Parathyroid adenoma (tissue), 2 donors: ENCODE measurements around the gene COL20A1.

Experiments used
- H2AFZ ChIP-seq: fragments of 300-600 bp; sonication (generic); one replicate; pipeline ENCODE4 v1.7.0; 2017; ENCODE audit warnings: antibody characterized with exemption, mild to moderate bottlenecking
- H3K27ac ChIP-seq: fragments of 300-600 bp; sonication (generic); one replicate; pipeline ENCODE4 v1.7.0; 2017
- H3K27me3 ChIP-seq: fragments of 300-600 bp; sonication (generic); one replicate; pipeline ENCODE4 v1.7.0; 2017; ENCODE audit warnings: low read length; ENCODE audit not compliant: control insufficient read depth, insufficient read depth
- H3K36me3 ChIP-seq: fragments of 300-600 bp; sonication (generic); one replicate; pipeline ENCODE4 v1.7.0; 2017; ENCODE audit warnings: low read length; ENCODE audit not compliant: control insufficient read depth, insufficient read depth
- H3K4me1 ChIP-seq: fragments of 300-600 bp; sonication (generic); one replicate; pipeline ENCODE4 v1.7.0; 2017; ENCODE audit warnings: control low read depth
- H3K4me2 ChIP-seq: fragments of 300-600 bp; sonication (generic); one replicate; pipeline ENCODE4 v1.7.0; 2017; ENCODE audit warnings: low read length
- H3K4me3 ChIP-seq: fragments of 300-600 bp; sonication (generic); one replicate; pipeline ENCODE4 v1.7.0; 2017; ENCODE audit warnings: low read depth, low read length
- H3K79me2 ChIP-seq: fragments of 300-600 bp; sonication (generic); one replicate; pipeline ENCODE4 v1.7.0; 2017; ENCODE audit warnings: control low read depth
- H3K9ac ChIP-seq: fragments of 300-600 bp; sonication (generic); one replicate; pipeline ENCODE4 v1.7.0; 2017; ENCODE audit warnings: mild to moderate bottlenecking
- H3K9me3 ChIP-seq: fragments of 300-600 bp; sonication (generic); one replicate; pipeline ENCODE4 v1.7.0; 2017; ENCODE audit warnings: low read length; ENCODE audit not compliant: control insufficient read depth
- TF ChIP-seq, protein P1 (sequence below): fragments of 300-600 bp; sonication (generic); IDR thresholded peaks from one replicate; pipeline ENCODE4 v1.7.0; 2017; ENCODE audit warnings: antibody characterized with exemption, mild to moderate bottlenecking
- donor health status: primary hyperparathyroidism.

Gene COL20A1

DNA sequence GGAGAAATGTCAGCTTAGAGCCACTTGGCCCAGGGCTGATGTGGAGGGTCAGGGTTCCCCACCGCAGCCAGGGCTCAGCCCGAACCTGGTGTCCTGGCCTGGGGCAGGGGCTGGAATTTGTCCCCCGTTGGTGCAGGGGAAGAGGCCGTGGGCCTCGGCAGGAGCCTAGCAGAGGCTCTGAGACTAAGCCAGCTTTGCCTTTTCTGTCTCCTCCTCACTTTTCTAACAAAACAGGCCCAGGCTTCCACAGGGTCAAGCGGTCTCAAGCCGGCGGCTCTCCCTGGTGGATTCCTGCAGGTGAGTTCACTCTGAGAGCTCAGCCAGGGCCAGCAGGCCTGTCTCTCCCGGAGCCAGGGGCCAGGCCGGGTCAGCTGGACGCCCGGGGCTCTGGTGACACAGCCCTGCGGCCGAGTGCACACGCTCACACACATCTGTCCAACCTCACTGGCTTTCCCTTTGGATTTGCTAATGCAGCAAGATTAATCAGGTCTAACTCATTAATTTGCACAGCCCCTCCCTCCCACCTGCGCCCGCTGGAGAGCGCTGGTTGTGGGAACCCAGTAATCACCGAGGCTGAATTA is 71.1 kb downstream of the COL20A1 start:
- H3K4me1 ChIP-seq, result peaks cover 6% of the 10 kb centered on the region
- TF ChIP-seq, protein P1, sequence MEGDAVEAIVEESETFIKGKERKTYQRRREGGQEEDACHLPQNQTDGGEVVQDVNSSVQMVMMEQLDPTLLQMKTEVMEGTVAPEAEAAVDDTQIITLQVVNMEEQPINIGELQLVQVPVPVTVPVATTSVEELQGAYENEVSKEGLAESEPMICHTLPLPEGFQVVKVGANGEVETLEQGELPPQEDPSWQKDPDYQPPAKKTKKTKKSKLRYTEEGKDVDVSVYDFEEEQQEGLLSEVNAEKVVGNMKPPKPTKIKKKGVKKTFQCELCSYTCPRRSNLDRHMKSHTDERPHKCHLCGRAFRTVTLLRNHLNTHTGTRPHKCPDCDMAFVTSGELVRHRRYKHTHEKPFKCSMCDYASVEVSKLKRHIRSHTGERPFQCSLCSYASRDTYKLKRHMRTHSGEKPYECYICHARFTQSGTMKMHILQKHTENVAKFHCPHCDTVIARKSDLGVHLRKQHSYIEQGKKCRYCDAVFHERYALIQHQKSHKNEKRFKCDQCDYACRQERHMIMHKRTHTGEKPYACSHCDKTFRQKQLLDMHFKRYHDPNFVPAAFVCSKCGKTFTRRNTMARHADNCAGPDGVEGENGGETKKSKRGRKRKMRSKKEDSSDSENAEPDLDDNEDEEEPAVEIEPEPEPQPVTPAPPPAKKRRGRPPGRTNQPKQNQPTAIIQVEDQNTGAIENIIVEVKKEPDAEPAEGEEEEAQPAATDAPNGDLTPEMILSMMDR, result no peak
- H3K4me3 ChIP-seq, result no peak overlapping the region
- no peak overlapping the region for H2AFZ ChIP-seq
- no peak overlapping the region for H3K4me2 ChIP-seq
- H3K27me3 ChIP-seq, result no peaks in the 10 kb centered on the region
- H3K9ac ChIP-seq, result no peak overlapping the region
- H3K36me3 ChIP-seq, result no peaks in the 10 kb centered on the region
- no peaks in the 10 kb centered on the region for H3K9me3 ChIP-seq
- no peak overlapping the region for H3K27ac ChIP-seq
- no peaks in the 10 kb centered on the region for H3K79me2 ChIP-seq

DNA sequence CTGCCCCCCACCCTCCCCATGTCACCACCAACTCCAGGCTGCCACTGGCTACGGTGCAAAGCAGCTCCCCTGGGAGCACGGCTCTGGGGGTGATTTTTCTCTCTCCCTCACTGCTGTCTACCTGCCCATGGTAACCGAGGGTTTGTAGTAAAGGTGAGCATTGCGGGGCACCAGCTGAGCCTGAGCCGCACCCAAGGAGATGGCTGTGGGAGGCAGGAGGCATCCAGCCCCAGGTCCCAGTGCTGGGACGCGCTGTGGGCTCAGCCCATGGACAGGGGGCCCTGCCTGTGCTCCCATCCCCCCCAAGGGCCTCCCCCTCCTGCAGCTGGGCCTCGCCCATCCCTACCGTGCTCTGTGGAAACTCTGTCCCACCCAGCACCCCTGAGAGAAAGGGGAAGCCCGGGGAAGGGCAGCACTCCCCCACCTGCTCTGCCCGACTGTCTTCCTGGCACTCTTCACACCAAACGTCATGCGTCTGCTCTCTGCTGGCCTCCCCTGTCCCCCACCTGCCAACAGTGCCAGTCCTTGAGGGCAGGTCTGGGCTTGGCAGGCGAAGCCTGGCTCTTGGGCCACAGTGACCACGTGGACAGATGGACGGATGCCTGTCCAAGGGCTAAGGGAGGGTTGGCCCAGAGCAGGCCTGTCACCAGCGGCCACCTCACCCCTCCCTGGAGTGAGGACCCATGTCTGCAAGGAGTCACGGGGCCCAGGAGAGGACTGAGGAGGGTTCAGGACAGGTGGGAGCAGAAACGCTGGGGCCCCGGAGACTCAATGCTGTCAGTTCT is 72.0 kb downstream of the COL20A1 start:
- Histone ChIP-seq H3K4me1 (no peaks in the 10 kb centered on the region), H3K9me3 (no peaks in the 10 kb centered on the region), H3K9ac (no peak overlapping the region), H3K79me2 (no peaks in the 10 kb centered on the region), H2AFZ (no peak overlapping the region), H3K4me3 (no peak overlapping the region), H3K4me2 (no peak overlapping the region), H3K27ac (no peak overlapping the region), H3K27me3 (no peaks in the 10 kb centered on the region), H3K36me3 (no peaks in the 10 kb centered on the region)
- TF ChIP-seq, protein P1, result no peak

DNA sequence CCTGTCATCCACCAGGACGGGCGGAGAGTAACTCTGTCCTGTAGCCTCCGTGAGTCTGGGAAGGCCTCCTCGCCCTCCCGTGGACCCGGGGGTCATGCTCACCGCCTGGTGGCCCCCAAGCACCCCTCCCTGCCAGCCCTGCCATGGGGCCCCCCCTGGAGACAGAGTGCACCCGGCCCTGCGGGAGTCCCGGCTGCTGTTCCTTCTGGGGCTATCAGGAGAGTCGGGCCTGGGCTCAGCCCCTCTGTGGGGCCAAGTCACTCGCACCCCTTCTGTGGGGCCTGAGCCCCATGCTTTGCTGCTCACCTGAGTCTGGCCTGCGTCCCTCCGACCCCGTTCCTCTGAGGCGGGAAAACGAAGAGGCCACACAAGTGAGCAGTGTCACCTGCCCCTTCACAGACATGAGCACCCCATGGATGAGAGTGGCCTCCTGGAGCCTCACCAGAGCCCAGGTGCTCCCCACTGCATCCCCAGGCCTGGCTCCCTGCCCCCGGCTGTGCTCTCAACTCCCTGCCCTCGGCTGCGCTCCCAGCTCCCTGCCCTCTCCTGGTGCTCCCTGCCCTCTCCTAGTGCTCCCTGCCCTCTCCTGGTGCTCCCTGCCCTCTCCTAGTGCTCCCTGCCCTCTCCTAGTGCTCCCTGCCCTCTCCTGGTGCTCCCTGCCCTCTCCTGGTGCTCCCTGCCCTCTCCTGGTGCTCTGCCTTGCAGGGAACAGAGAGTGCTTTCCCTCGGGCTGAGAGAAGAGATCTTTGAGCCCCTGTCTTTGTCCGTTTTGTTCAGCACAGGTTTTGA is 72.8 kb downstream of the COL20A1 start:
- TF ChIP-seq, protein P1, result no peak
- no peak overlapping the region for H3K9ac ChIP-seq
- no peak overlapping the region for H3K27ac ChIP-seq
- no peaks in the 10 kb centered on the region for H3K4me1 ChIP-seq
- H3K36me3 ChIP-seq, result no peaks in the 10 kb centered on the region
- no peaks in the 10 kb centered on the region for H3K27me3 ChIP-seq
- H3K79me2 ChIP-seq, result no peaks in the 10 kb centered on the region
- no peak overlapping the region for H3K4me2 ChIP-seq
- no peak overlapping the region for H2AFZ ChIP-seq
- no peaks in the 10 kb centered on the region for H3K9me3 ChIP-seq
- no peak overlapping the region for H3K4me3 ChIP-seq

DNA sequence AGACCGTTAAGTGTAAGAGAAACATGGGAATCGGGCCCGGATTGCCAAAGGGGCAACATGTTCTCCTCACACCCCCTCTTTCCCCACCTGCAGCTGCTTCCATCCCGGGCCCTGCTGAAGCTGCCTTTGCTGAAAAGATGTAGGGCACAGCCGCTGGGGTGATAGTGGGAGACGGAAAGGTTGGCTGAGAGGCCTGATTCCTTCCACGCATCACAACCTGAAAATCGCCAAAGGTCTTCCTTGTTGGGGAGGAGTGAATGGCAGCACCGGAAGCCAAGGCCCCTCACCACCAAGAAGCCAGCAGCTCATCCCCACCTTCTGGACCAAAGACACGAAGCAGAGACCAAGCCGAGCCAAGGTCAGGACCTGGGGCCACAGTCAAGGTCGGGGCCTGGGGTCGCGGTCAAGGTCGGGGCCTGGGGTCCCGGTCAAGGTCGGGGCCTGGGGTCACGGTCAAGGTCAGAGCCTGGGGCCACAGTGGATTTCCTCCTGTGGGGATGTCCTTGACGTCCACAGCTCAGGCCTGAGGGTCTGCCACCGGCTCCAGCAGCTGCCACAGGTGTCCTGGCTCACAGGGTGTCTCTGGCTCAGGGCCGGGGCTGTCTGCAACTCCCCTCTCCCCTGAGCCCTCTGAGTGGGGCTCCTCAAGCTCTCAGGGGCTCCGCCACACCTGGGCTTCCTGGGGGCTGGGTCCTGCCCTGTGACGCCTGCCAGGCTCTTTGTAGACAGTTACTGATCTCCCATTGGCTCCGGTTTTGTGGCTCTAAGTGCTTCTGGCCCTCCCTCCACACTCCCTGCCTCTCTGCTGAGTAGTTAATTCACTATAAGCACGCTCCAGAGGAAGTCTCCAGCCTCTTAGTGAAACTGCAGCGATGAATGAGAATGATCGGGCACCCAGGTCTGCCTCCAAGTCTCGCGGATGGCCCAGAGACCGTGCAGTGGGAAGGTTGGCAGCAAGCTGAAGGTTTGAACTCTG is 73.7 kb downstream of the COL20A1 start:
- Histone ChIP-seq H2AFZ (no peak overlapping the region), H3K79me2 (no peaks in the 10 kb centered on the region), H3K9ac (no peak overlapping the region), H3K4me1 (peaks cover 6% of the 10 kb centered on the region), H3K27ac (no peak overlapping the region), H3K36me3 (no peaks in the 10 kb centered on the region), H3K4me2 (no peak overlapping the region), H3K9me3 (no peaks in the 10 kb centered on the region), H3K27me3 (no peaks in the 10 kb centered on the region), H3K4me3 (no peak overlapping the region)
- TF ChIP-seq, protein P1, result no peak
